Motor neuron (in vitro differentiated cells): ENCODE measurements around the gene FAM236A. TPM values are rescaled to one million over a fixed set of nuclear protein-coding genes. Genes with fewer than 3 reads are reported as not detected.
"Not testable (repeated sequence)": the region's sequence is repeated elsewhere in the genome, so short reads cannot be mapped to it uniquely, and the experiment has no call there.

Experiments
- ATAC-seq, 8 experiments: fragments of 200-7000 bp; cut with Tn5 transposase; replicated peaks in 6 of 8; 2 replicates each; pipeline ENCODE4 v1.8.0; 2021; ENCODE audit warnings: mild to moderate bottlenecking in 8 of 8, moderate library complexity in 8 of 8
- H3K27ac ChIP-seq, 2 donors: fragments of 250-450 bp; sonication (Bioruptor Pico); 2 replicates each; pipeline ENCODE4 v1.9.0; 2021; ENCODE audit warnings: antibody characterized with exemption in 2 of 2, mild to moderate bottlenecking in 2 of 2, moderate library complexity in 1 of 2
- H3K4me1 ChIP-seq, 2 donors: fragments of 250-450 bp; sonication (Bioruptor Pico); replicated peaks in 1 of 2; 2 replicates each; pipeline ENCODE4 v1.6.1; 2021; ENCODE audit warnings: antibody characterized with exemption in 2 of 2, mild to moderate bottlenecking in 2 of 2, moderate library complexity in 1 of 2
- H3K4me3 ChIP-seq, 5 donors: fragments of 250-450 bp; sonication (Bioruptor Pico); 2 replicates each; pipeline ENCODE4 v1.9.0; 2021; ENCODE audit warnings: antibody characterized with exemption in 5 of 5, mild to moderate bottlenecking in 5 of 5, moderate library complexity in 4 of 5
- WGBS, 10 experiments: fragments of 450-650 bp; shearing (Covaris generic); methylation state at CpG; one replicate each; pipeline ENCODE4 v1.0.0; 2022; 5-methylcytosine and 5-hydroxymethylcytosine counted together
- in situ Hi-C, 9 experiments: fragments of 400-800 bp; cut with MboI; loops; one replicate each; pipeline ENCODE4 v1.15.0; 2021; ENCODE audit warnings: low sequenced_read_pairs in 9 of 9, low pct_unique_long_range_greater_than_20kb in 2 of 9; ENCODE audit not compliant: unreplicated experiment in 9 of 9
- total RNA-seq, 8 experiments: library from RNA; unstranded; fragments of 300-600 nt; gene quantifications; 2 replicates each; pipeline versions ENCODE4 v1.2.3 to v1.2.4, GENCODE V29; 2022

The FAM236A gene
- total RNA-seq, 8 experiments from 2014 or later: not detected

DNA sequence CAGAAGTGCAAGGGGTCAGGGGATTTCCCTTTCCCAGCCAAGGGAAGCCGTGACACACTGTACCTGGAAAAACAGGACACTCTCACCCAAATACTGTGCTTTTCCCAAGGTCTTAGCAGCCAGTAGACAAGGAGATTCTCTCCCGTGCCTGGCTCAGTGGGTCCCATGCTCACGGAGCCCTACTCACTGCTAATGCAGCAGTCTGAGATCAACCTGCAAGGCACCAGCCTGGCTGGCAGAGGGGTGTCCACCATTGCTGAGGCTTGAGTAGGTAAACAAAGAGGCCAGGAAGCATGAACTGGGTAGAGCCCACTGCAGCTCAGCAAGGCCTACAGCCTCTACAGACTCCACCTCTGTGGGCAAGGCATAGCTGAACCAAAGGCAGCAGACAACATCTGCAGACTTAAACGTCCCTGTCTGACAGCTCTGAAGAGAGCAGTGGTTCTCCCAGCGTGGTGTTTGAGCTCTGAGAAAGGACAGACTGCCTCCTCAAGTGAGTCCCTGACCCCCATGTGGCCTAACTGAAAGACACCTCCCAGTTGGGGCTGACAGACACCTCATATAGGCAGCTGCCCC is 43.0 kb downstream of the FAM236A start:
- H3K27ac ChIP-seq, H3K4me1 ChIP-seq, in situ Hi-C loops, ATAC-seq, H3K4me3 ChIP-seq: not testable (repeated sequence)
- no CpG with 5 or more reads among the region's 5 CpGs for WGBS, 10 experiments

Other genes with a start within 250 kb of the FAM236A start
- 1 to 10 TPM in 7 of 8 experiments, under 1 TPM in 1; 0.38 to 7.1 (median 3.4) TPM for gene PHKA1, start 223.9 kb upstream of the FAM236A start, total RNA-seq
- gene DMRTC1B, start 161.3 kb upstream of the FAM236A start, total RNA-seq: 1 to 10 TPM in 2 of 8 experiments, under 1 TPM in 3, not detected in 3; 0.22 to 1.4 (median 0.78) TPM
- gene FAM236B, start 155.5 kb upstream of the FAM236A start, total RNA-seq: not detected
- not detected for gene FAM236D, start 130.0 kb upstream of the FAM236A start, total RNA-seq
- not detected for gene FAM236C, start 25.6 kb upstream of the FAM236A start, total RNA-seq
- under 1 TPM in 3 of 8 experiments, not detected in 5; 0.19 to 0.63 (median 0.23) TPM for gene DMRTC1, start 5.6 kb downstream of the FAM236A start, total RNA-seq
- 1 to 10 TPM in 3 of 8 experiments, under 1 TPM in 5; 0.15 to 1.4 (median 0.84) TPM for gene PABPC1L2B, start 64.7 kb downstream of the FAM236A start, total RNA-seq
- 1 to 10 TPM in 2 of 8 experiments, under 1 TPM in 4, not detected in 2; 0.38 to 1.6 (median 0.87) TPM for gene PABPC1L2A, start 141.3 kb downstream of the FAM236A start, total RNA-seq